ENCODE data around the gene AFG3L2. TPM values are rescaled to one million over a fixed set of nuclear protein-coding genes. Genes with fewer than 3 reads are reported as not detected.

Gene AFG3L2
- total RNA-seq (10 to 100 TPM; 39.5 to 41.3 TPM), polyA plus RNA-seq (10 to 100 TPM; 16.4 to 28.1 TPM)
- long read RNA-seq, donor 1, partial matches to known transcripts, result 16 of 20 reads
- long read RNA-seq, donor 1, other reads (novel, unspliced or antisense), result 0 of 20 reads
- long read RNA-seq, donor 2, partial matches to known transcripts, result 0 of 3 reads
- long read RNA-seq, donor 2, other reads (novel, unspliced or antisense), result 0 of 3 reads
- long read RNA-seq, donor 3, partial matches to known transcripts, result 5 of 7 reads
- long read RNA-seq, donor 3, other reads (novel, unspliced or antisense), result 0 of 7 reads
- long read RNA-seq, donor 4, partial matches to known transcripts, result 5 of 34 reads
- long read RNA-seq, donor 4, other reads (novel, unspliced or antisense), result 28 of 34 reads
- long read RNA-seq, donor 5, transcript AFG3L2-201 (17 exons, 3,247 nt), result major isoform, 6 of 17 reads
- long read RNA-seq, donor 5, partial matches to known transcripts, result 10 of 17 reads
- long read RNA-seq, donor 5, other reads (novel, unspliced or antisense), result 0 of 17 reads

DNA sequence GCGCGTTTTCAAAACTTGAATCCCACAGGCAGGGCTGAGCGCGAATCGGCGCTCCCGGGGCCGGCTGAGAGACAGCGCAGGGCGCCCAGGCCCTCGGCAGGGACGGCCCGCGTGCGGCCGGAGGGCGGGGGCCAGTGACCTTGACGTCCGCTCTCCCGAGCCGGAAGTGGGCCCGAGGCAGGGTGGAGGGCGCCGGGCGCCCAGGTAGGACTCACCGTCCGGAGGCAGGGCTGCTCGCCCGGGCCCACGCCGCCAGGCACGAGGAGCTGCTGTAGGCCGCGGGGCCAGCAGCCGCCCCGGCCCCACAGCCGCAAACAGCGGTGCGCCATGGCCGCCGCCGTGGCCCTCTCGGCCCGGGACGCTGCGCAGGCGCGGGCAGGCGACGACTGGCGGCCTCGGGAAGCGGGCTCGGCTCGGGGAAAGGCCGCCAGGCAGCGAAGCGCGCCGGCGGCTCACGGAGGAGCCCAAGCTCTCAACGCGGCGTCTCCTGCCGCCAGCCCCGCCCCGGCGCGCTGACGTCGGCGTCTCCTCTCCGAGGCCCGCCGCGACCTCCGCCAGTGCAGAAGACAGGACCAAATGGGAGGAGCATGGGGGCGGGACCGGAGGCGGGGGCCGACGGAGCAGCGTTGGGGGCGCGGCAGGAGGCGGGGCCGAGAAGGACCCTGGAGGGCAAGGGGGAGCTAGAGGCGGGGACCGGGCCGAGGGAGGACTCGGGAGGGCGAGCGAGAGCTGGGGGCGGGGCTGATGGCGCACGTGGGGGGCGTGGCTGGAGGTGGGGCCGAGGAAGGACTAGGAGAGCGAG, at the start of gene AFG3L2:
TSS of gene AFG3L2 (minus strand) at position 474 of the 802 bp plus-strand sequence. CDS start at position 329, 145 bp downstream.
- Histone ChIP-seq H3K4me1 (ENCODE audit: control insufficient read depth in 5 of 5, insufficient read depth in 5 of 5, low read length in 5 of 5) (peaks cover 0 to 13% (median 11%) of the 10 kb centered on the region in 5 donors), H3K27ac (ENCODE audit: low read depth in 1 of 2, low read length in 1 of 2) (peak within 1 kb of the TSS; percentile 95 to 100), H3K9me3 (ENCODE audit: control insufficient read depth in 4 of 4, insufficient read depth in 3 of 4, low read length in 3 of 4) (no peaks in the 10 kb centered on the region), H3K4me3 (peak within 1 kb of the TSS; percentile 81), H3K27me3 (ENCODE audit: control insufficient read depth in 3 of 3, insufficient read depth in 3 of 3, low read length in 2 of 3) (no peaks in the 10 kb centered on the region), H3K9ac (ENCODE audit: insufficient read depth in 1 of 2, low read length in 2 of 2) (peak within 1 kb of the TSS; percentile 86 to 97), H3K36me3 (ENCODE audit: control insufficient read depth in 4 of 4, insufficient read depth in 4 of 4, low read length in 4 of 4) (no peaks in the 10 kb centered on the region)
- TF ChIP-seq, protein P1, sequence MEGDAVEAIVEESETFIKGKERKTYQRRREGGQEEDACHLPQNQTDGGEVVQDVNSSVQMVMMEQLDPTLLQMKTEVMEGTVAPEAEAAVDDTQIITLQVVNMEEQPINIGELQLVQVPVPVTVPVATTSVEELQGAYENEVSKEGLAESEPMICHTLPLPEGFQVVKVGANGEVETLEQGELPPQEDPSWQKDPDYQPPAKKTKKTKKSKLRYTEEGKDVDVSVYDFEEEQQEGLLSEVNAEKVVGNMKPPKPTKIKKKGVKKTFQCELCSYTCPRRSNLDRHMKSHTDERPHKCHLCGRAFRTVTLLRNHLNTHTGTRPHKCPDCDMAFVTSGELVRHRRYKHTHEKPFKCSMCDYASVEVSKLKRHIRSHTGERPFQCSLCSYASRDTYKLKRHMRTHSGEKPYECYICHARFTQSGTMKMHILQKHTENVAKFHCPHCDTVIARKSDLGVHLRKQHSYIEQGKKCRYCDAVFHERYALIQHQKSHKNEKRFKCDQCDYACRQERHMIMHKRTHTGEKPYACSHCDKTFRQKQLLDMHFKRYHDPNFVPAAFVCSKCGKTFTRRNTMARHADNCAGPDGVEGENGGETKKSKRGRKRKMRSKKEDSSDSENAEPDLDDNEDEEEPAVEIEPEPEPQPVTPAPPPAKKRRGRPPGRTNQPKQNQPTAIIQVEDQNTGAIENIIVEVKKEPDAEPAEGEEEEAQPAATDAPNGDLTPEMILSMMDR (IDR thresholded peaks at IDR 0.05; ENCODE audit: control extremely low read depth, extremely low read depth), result no peak
- DNase-seq (peak; percentile 100), ATAC-seq (ENCODE audit: insufficient read depth, low FRiP score) (peak; percentile 95)
- WGBS, 2 donors, result 0 to 1% methylated on average over 80 to 100 of the region's 100 CpGs

DNA sequence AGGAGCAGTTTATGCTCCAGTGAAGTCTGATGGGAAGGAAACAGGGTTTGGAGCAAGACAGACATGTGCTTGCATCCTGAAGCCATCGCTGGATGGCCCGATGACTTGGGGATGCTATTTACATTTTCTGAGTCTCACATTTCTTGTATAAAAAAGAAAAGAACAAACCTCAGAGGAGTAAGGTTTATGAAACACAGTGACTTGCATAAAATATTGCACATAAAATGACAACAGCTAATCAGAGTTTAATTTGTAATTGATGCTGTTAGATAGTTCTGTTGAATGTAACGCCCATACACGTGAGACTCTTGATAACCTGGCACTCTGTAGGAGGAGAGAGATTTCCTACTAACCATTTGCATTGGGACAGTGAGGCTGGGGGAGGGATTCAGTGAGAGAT, 47.2 kb upstream of the AFG3L2 start:
- Histone ChIP-seq H3K9me3 (ENCODE audit: control insufficient read depth in 4 of 4, insufficient read depth in 3 of 4, low read length in 3 of 4) (peaks cover 0 to 4% (median 0%) of the 10 kb centered on the region in 4 donors), H3K4me3 (no peak overlapping the region), H3K4me1 (ENCODE audit: control insufficient read depth in 5 of 5, insufficient read depth in 5 of 5, low read length in 5 of 5) (peaks cover 0 to 6% (median 0%) of the 10 kb centered on the region in 5 donors), H3K27me3 (ENCODE audit: control insufficient read depth in 3 of 3, insufficient read depth in 3 of 3, low read length in 2 of 3) (no peaks in the 10 kb centered on the region), H3K9ac (ENCODE audit: insufficient read depth in 1 of 2, low read length in 2 of 2) (no peak overlapping the region), H3K27ac (ENCODE audit: low read depth in 1 of 2, low read length in 1 of 2) (no peak overlapping the region), H3K36me3 (ENCODE audit: control insufficient read depth in 4 of 4, insufficient read depth in 4 of 4, low read length in 4 of 4) (peaks cover 0 to 11% (median 8%) of the 10 kb centered on the region in 4 donors)
- TF ChIP-seq, protein P1 (IDR thresholded peaks at IDR 0.05; ENCODE audit: control extremely low read depth, extremely low read depth), result no peak
- no peak for DNase-seq
- no peak for ATAC-seq (ENCODE audit: insufficient read depth, low FRiP score)
- 86 to 88% methylated on average over 4 of the region's 4 CpGs for WGBS, 2 donors

DNA sequence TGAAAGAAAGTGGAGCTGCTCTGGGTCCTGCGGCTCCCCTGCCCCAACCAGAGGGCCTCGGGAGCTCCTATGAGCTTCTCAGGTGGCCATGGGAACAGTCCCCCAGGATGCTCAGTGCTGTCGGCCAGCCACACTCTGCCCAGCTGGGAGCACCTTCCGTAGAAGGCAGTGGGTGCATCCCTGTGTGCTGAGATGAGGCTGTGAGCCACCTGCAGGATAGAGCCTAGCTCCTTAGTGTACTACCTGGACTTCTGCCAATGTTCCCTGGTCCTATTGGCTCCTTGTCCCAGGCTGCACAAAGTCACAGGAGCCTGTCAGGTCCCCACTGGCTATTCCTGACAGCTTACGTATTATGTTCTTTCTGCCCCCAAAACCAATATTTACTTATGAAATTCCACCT, 46.8 kb upstream of the AFG3L2 start:
- Histone ChIP-seq H3K4me3 (no peak overlapping the region), H3K9ac (ENCODE audit: insufficient read depth in 1 of 2, low read length in 2 of 2) (no peak overlapping the region), H3K4me1 (ENCODE audit: control insufficient read depth in 5 of 5, insufficient read depth in 5 of 5, low read length in 5 of 5) (peaks cover 0 to 6% (median 0%) of the 10 kb centered on the region in 5 donors), H3K9me3 (ENCODE audit: control insufficient read depth in 4 of 4, insufficient read depth in 3 of 4, low read length in 3 of 4) (peaks cover 0 to 4% (median 0%) of the 10 kb centered on the region in 4 donors), H3K27me3 (ENCODE audit: control insufficient read depth in 3 of 3, insufficient read depth in 3 of 3, low read length in 2 of 3) (no peaks in the 10 kb centered on the region), H3K27ac (ENCODE audit: low read depth in 1 of 2, low read length in 1 of 2) (no peak overlapping the region), H3K36me3 (ENCODE audit: control insufficient read depth in 4 of 4, insufficient read depth in 4 of 4, low read length in 4 of 4) (peaks cover 0 to 11% (median 5%) of the 10 kb centered on the region in 4 donors)
- TF ChIP-seq, protein P1 (IDR thresholded peaks at IDR 0.05; ENCODE audit: control extremely low read depth, extremely low read depth), result no peak
- WGBS, 2 donors, result 84 to 92% methylated on average over 5 of the region's 5 CpGs
- DNase-seq, result peak in 1 of 3 donors; percentile 43
- no peak for ATAC-seq (ENCODE audit: insufficient read depth, low FRiP score)

All from lung (tissue), 16 donors.